HG03354 (cell line): Measurements from ENCODE around the gene AARSD1.
"Not testable (repeated sequence)": the region's sequence is repeated elsewhere in the genome, so short reads cannot be mapped to it uniquely, and the experiment has no call there.

Source experiments
- ATAC-seq: cut with Tn5 transposase; IDR thresholded peaks from one replicate; pipeline ENCODE4 v1.9.1; 2021; ENCODE audit warnings: mild to moderate bottlenecking; ENCODE audit not compliant: unreplicated experiment, poor library complexity, severe bottlenecking

AARSD1 gene

DNA sequence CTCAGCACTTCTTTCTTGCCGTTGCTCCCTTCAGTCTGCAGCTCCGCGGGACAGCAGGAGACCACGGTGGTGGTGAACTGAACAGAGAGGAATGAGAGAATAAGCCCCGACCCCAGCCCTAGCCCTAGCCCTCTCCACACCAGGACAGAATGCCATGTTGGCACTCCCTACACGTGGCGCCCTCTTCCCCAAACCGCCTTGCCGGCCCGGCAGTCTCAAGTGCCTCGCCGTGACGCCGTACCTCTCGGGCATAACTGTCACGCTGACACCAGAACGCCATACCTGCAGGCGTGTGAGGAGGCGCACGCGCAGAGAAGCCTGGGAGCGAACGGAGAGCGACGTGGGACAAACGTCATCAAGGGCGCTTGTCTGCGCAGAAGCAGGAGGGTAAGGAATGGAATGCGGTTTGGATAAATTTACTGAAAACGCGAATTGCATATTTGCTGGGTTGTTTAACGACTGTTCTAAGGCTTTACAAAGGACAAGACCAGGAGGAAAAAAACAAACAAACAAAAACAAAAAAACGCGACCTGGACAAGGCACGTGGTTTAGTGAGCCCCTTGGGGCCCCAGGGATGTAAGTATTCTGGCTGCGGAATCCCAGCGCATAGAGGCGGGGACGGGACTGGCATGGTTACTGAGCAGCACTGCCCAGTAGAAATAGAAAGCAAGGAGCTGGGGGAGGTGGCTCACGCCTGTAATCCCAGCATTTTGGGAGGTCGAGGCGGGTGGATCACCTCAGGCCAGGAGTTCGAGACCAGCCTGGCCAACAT is at the start of gene AARSD1:
Gene AARSD1, minus strand, starts transcription at position 294 of the 772 bp plus-strand sequence. Its CDS starts 14 bp downstream, at position 280.
- peak; percentile 83 for ATAC-seq

DNA sequence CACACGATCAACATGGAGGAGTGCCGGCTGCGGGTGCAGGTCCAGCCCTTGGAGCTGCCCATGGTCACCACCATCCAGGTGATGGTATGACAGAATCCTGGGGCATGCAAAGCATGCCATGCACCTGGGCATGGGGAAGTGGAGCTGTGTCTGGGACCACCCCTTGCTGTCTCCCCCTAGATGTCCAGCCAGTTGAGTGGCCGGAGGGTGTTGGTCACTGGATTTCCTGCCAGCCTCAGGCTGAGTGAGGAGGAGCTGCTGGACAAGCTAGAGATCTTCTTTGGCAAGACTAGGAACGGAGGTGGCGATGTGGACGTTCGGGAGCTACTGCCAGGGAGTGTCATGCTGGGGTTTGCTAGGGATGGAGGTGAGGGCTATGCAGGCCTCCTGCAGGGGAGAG is 49.0 kb upstream of the AARSD1 start:
- no peak for ATAC-seq

DNA sequence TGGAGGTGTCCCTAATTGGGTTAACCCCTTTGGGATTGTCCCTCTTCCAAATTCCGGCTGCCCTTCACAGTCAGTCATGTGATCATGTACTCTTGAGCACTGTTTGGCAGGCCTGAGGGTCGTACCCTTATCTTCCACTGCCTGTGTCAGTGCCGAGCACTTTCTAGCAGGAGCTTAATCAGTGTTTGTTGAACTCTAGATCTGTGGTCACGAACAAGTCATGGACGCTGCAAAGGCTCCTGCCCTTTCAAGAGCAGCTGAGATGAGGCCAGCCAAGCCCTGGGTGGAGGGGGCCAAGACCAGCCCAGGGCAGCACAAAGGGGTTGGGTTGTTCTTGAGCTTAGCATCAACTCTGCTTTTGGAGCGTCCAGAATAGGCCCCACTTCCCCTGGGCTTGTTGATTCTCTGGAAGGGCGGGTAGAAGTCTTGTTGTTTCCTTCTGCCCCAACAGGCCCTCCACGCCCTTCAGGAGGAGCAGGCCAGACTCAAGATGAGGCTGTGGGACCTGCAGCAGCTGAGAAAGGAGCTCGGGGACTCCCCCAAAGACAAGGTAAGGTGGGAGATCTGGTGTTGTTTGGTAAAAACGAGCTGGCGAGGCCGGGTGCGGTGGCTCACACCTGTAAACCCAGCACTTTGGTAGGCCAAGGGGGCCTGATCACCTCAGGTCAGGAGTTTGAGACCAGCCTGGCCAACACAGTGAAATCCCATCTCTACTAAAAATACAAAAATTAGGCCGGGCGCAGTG is 47.6 kb upstream of the AARSD1 start:
- ATAC-seq, result no peak

DNA sequence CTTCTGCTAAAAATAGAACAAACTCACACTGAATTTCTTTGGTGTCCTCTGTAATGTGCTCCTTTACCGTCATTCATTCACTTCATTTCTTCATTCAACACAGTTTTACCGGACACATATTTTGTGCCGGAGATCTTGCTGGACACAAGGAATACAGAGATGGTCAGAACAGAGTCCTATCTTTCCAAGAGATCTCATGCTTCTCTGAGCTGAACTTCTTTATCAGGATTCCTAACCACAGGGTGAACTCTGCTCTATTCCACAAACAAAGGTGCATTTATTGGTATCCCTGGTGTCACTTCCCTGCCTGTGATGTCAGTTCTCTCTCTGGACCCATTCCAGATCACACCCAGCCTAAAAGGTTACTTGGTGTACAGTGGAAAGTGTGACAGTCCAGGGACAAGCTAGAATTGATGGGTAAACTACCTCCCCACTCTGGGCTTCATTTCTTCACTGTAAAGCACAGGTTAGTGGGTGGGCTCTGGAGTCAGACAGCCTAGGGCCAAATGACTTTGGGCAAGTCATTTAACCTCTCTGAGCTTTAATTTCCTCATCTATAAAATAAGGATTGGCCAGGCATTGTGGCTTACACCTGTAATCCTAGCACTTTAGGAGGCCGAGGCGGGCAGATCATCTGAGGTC is 46.5 kb upstream of the AARSD1 start:
- ATAC-seq, result no peak

- peak; percentile 83 for ATAC-seq
These were observed 42.6 kb upstream of the AARSD1 start, which contains the start of gene IFI35 for GRCh38 chr17:43006639-43007551. TSS of gene IFI35 (plus strand) at chr17:43006784. CDS start at chr17:43006948, 164 bp downstream.

DNA sequence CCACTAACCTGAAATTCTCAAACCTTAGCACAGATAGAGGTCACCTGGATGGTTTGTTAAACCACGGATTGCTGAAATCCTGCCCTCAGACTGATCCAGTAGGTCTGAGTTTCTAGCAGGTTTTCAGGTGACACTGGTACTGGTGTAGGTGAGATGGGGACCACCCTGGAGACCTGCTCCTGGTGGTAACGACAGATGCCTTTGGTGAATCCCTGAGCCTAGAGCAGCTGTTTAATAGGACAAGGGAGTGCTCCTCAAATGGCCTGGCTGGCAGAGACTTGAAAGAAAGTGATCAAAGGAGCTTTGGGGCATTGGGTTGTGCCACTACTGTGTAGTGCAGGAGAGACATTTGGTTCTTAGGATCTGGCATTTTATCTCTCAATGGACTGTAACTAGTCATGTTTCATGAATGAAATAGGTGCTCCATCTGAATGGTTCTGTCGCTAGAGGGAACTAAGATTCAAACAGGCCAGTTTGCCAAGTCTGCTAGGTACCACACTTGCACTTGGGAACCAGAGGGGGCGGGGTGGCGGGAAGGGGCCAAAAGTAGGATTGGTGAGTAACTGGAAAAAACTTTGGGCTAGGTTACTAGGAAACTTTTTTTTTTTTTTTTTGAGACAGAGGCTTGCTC is 39.4 kb upstream of the AARSD1 start:
- ATAC-seq, result no peak

DNA sequence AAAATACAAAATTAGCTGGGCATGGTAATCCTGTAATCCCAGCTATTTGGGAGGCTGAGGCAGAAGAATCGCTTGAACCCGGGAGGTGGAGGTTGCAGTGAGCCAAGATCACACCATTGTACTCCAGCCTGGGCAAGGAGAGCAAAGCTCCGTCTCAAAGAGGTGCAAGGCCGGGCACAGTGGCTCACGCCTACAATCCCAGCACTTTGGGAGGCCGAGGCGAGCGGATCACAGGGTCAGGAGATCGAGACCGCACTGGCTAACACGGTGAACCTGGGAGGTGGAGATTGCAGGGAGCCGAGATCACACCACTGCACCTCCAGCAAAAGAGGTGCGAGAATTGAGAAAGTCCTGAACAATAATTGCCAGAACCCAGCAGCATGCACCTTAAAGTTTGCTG is 36.6 kb upstream of the AARSD1 start:
- ATAC-seq, result not testable (repeated sequence)

DNA sequence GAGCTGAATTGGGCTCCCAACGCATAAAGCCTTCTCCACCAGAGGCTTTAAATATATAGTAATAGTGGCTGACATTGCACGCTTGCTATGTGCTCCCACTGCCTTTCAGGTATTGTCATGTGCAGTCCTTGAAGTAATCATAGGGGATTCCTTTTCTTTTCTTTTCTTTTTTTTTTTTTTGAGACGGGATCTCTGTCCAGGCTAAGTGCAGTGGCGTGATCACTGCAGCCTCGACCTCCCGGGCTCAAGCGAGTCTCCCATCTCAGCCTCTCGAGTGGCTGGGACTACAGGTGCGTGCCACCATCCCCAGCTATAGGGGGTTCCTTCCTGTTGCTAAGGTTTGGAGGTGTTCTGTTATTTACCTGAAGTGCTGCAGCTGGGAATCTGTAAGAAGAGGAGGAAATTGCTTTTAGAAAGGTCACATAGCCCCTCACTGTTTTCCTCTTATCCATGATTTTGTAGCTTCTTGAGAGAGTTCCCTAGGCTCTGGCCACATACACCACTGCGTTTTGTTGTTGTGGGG is 34.8 kb upstream of the AARSD1 start:
- ATAC-seq, result no peak

DNA sequence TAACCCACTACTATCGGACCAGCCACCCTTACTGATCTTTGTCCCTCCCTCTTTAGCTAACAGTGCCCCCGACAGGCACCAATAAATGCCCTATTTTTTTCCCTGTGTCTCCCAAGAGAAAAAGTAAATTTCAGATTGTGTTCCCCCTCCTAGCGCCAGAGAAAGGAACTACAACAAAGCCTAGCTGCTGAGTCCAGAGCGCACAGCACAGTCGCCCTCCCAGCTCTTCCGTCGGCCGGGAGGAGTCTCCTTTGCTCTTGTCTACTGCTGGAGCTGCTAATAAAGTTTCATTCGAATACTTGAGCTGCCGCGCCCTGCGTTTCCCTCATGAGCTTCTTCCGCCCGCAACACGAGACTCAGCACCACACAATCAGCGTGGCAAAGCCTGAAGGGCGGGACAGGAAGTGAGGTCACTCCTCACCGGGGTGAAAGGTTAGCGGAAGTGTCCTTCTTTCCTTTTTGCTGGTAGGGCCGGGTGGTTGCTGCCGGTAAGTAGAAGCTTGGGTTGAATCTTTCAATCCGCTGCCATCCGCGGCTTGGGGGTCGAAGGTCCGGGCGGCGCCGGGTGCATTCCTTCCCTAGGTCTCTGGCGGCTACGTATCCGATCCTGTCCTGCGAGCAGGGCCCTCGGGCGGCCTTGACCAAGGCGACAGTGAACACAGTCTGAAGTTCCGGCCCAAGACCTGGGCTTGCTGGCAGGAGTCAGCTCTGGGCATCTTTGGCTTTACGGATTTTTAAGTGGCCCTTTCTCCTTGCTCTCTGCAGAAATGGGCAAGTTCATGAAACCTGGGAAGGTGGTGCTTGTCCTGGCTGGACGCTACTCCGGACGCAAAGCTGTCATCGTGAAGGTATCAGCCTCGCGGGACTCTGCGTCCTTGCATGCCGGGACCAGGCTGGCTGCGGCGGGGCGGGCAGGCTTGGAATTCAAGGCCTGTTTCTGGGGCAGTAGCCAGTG is 34.0 kb upstream of the AARSD1 start, which contains the start of gene RPL27:
Gene RPL27, plus strand, starts transcription at position 436 of the 955 bp plus-strand sequence. Its CDS starts 332 bp downstream, at position 768.
- ATAC-seq, result peak; percentile 93

GRCh38 chr17:42997390-42997983 is 33.2 kb upstream of the AARSD1 start:
- no peak for ATAC-seq

GRCh38 chr17:42993913-42994312 is 29.7 kb upstream of the AARSD1 start:
- ATAC-seq, result not testable (repeated sequence)

GRCh38 chr17:42992872-42993271 is 28.6 kb upstream of the AARSD1 start:
- ATAC-seq, result no peak

GRCh38 chr17:42991471-42991870 is 27.2 kb upstream of the AARSD1 start:
- no peak for ATAC-seq

GRCh38 chr17:42989726-42990652 is 25.7 kb upstream of the AARSD1 start:
- no peak for ATAC-seq

DNA sequence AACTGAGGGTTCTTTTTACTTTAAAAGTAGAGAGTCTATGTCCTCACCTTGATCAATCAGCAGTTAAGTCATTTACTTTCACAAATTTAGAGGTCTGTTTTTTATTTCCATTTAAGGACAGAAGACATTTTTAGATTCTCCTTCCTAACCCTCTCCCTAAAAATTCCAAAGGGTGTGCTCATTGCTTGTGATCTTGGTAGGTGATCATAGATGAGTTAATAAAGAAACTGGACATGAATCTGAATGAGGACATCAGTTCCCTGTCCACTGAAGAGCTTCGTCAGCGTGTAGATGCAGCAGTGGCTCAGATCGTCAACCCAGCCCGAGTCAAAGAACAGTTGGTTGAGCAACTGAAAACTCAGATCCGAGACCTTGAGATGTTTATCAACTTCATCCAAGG is 24.9 kb upstream of the AARSD1 start:
- ATAC-seq, result no peak

DNA sequence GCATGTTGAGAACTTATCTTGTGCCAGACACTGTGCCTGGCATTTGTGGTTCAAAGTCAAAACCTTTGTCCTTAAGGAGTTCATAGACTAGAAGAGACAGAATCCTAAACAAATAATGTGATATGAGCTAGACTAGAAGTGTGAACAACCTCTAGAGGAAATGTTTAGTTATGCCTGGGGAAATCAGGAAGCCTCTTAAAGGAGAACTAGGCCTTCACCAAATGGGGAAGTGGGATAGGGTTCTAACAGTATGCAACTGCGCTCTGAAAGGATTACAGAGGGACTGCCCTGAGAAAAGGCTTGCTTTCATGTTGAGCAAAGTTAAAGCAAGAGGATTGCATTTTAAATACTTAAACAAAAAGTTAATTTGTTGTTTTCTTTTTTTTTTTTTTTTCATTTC is 21.0 kb upstream of the AARSD1 start:
- ATAC-seq, result no peak
